H1 (cell line): ENCODE data around the gene NDUFS4. TPM values are rescaled to one million over a fixed set of nuclear protein-coding genes. Genes with fewer than 3 reads are reported as not detected.

Experiments used
- CTCF ChIA-PET: fragments of 300-600 bp; sonication (Branson Sonifier 250); formaldehyde crosslinking; loops from one replicate; lab custom pipeline; 2021; ENCODE audit not compliant: partially characterized antibody; lab: Charles Lee
- POLR2A ChIA-PET: fragments of 300-600 bp; sonication (Branson Sonifier 250); formaldehyde crosslinking; loops from one replicate; lab custom pipeline; 2021; ENCODE audit warnings: inconsistent platforms; ENCODE audit not compliant: partially characterized antibody; lab: Charles Lee
- DNase-seq, 2 experiments: peaks; one replicate each; pipeline versions ENCODE4 v3.0.0 to v3.0.0-alpha.2; 2010 to 2022; ENCODE audit warnings: low spot score in 2 of 2, low read depth in 1 of 2, mixed read lengths in 1 of 2
- FAIRE-seq: peaks from 2 replicates; lab custom pipeline; 2011; peaks lifted over from hg19 to GRCh38; lab: Jason Lieb, UNC
- H2AFZ ChIP-seq: 2 replicates; pipeline ENCODE4 v1.8.1; 2012; ENCODE audit warnings: low read length, inconsistent platforms
- H2AK5ac ChIP-seq: 2 replicates; pipeline ENCODE4 v1.6.1; 2013; ENCODE audit warnings: low read depth, low read length
- H2BK120ac ChIP-seq: replicated peaks from 2 replicates; pipeline ENCODE3; 2013; ENCODE audit warnings: low read depth, low read length, inconsistent platforms
- H2BK12ac ChIP-seq: 2 replicates; pipeline ENCODE4 v1.6.1; 2013; ENCODE audit warnings: low read depth, low read length
- H2BK15ac ChIP-seq: 2 replicates; pipeline ENCODE4 v1.6.1; 2013; ENCODE audit warnings: low read length
- H2BK20ac ChIP-seq: 2 replicates; pipeline ENCODE4 v1.6.1; 2013; ENCODE audit warnings: low read length
- H2BK5ac ChIP-seq: 2 replicates; pipeline ENCODE4 v1.6.1; 2013; ENCODE audit warnings: low read depth, low read length
- H3K14ac ChIP-seq: 2 replicates; pipeline ENCODE4 v1.6.1; 2013; ENCODE audit warnings: inconsistent platforms; ENCODE audit not compliant: insufficient read length
- H3K18ac ChIP-seq: 2 replicates; pipeline ENCODE4 v1.6.1; 2013; ENCODE audit warnings: low read length; ENCODE audit errors: extremely low read depth
- H3K23ac ChIP-seq: 2 replicates; pipeline ENCODE4 v1.6.1; 2013; ENCODE audit warnings: inconsistent platforms; ENCODE audit not compliant: insufficient read length
- H3K23me2 ChIP-seq: 2 replicates; pipeline ENCODE4 v1.6.1; 2013; ENCODE audit warnings: low read depth, low read length
- H3K27ac ChIP-seq: 2 replicates; pipeline ENCODE4 v1.6.1; 2011; ENCODE audit warnings: low read depth, low read length, inconsistent platforms
- H3K27me3 ChIP-seq, 4 experiments: replicated peaks in 1 of 4; 1 replicate in 1 of 4; 2 replicates in 3 of 4; pipeline versions ENCODE4 v1.6.1 to v1.8.1; 2011 to 2013; ENCODE audit warnings: low read length in 3 of 4, mild to moderate bottlenecking in 3 of 4, inconsistent platforms in 2 of 4, mixed read lengths in 2 of 4, moderate library complexity in 1 of 4; ENCODE audit not compliant: control insufficient read depth in 3 of 4, insufficient read depth in 3 of 4; ENCODE audit errors: extremely low read depth in 1 of 4
- H3K36me3 ChIP-seq, 4 experiments: 2 replicates each; pipeline versions ENCODE4 v1.6.1 to v1.8.1; 2011 to 2013; ENCODE audit warnings: mild to moderate bottlenecking in 4 of 4, low read length in 3 of 4, moderate library complexity in 2 of 4, control low read depth in 1 of 4, inconsistent platforms in 1 of 4; ENCODE audit not compliant: insufficient read depth in 4 of 4, control insufficient read depth in 2 of 4
- H3K4ac ChIP-seq: replicated peaks from 2 replicates; pipeline ENCODE3; 2013; ENCODE audit warnings: low read length, low read depth, mixed read lengths, inconsistent platforms; ENCODE audit not compliant: insufficient read length
- H3K4me1 ChIP-seq, 4 experiments: replicated peaks in 1 of 4; 1 replicate in 1 of 4; 2 replicates in 3 of 4; pipeline versions ENCODE4 v1.6.1 to v1.8.1; 2011 to 2013; ENCODE audit warnings: low read length in 3 of 4, inconsistent platforms in 2 of 4, mixed read lengths in 1 of 4; ENCODE audit not compliant: insufficient read depth in 4 of 4, control insufficient read depth in 3 of 4
- H3K4me2 ChIP-seq, 2 experiments: 2 replicates each; pipeline versions ENCODE4 v1.6.1 to v1.8.1; 2011 to 2013; ENCODE audit warnings: low read depth in 2 of 2, low read length in 2 of 2, control low read depth in 1 of 2, inconsistent platforms in 1 of 2, mild to moderate bottlenecking in 1 of 2; ENCODE audit not compliant: insufficient read depth in 1 of 2
- H3K4me3 ChIP-seq, 4 experiments: fragments of 200-600, 300-600 bp in 1 of 4; sonication (generic), shearing (Covaris generic), sonication (Bioruptor Twin) in 1 of 4; 2 replicates each; pipeline versions ENCODE4 v1.5.1 to v1.8.1; 2011 to 2016; ENCODE audit warnings: low read length in 4 of 4, low read depth in 3 of 4, control low read depth in 2 of 4, inconsistent platforms in 2 of 4, mild to moderate bottlenecking in 2 of 4, mixed read lengths in 1 of 4, moderate library complexity in 1 of 4; ENCODE audit not compliant: insufficient read depth in 2 of 4; ENCODE audit errors: extremely low read depth in 1 of 4
- H3K56ac ChIP-seq: replicated peaks from 2 replicates; pipeline ENCODE3; 2013; ENCODE audit warnings: low read depth, mild to moderate bottlenecking, mixed read lengths, low read length, inconsistent platforms; ENCODE audit not compliant: insufficient read length
- H3K79me1 ChIP-seq: 2 replicates; pipeline ENCODE4 v1.6.1; 2013; ENCODE audit warnings: low read depth, low read length, control low read depth
- H3K79me2 ChIP-seq, 2 experiments: 2 replicates each; pipeline versions ENCODE4 v1.6.1 to v1.8.1; 2012 to 2013; ENCODE audit warnings: low read length in 2 of 2, mild to moderate bottlenecking in 2 of 2, inconsistent platforms in 1 of 2; ENCODE audit not compliant: insufficient read depth in 2 of 2, control insufficient read depth in 1 of 2
- H3K9ac ChIP-seq, 4 experiments: replicated peaks in 1 of 4; 1 replicate in 1 of 4; 2 replicates in 3 of 4; pipeline versions ENCODE4 v1.6.1 to v1.8.1; 2011 to 2013; ENCODE audit warnings: low read depth in 3 of 4, low read length in 3 of 4, control low read depth in 2 of 4, mild to moderate bottlenecking in 2 of 4, moderate library complexity in 2 of 4, inconsistent platforms in 1 of 4; ENCODE audit errors: extremely low read depth in 1 of 4
- H3K9me3 ChIP-seq, 2 experiments: 2 replicates each; pipeline versions ENCODE4 v1.6.1 to v1.8.1; 2012 to 2013; ENCODE audit warnings: mild to moderate bottlenecking in 2 of 2, moderate library complexity in 2 of 2, control low read depth in 1 of 2, inconsistent platforms in 1 of 2, low read depth in 1 of 2, low read length in 1 of 2, mixed read lengths in 1 of 2; ENCODE audit not compliant: insufficient read depth in 2 of 2
- H4K20me1 ChIP-seq, 2 experiments: replicated peaks in 1 of 2; 2 replicates each; pipeline versions ENCODE3 to v1.8.1; 2011 to 2013; ENCODE audit warnings: inconsistent platforms in 2 of 2, low read length in 2 of 2, mild to moderate bottlenecking in 1 of 2; ENCODE audit not compliant: insufficient read depth in 2 of 2, control insufficient read depth in 1 of 2
- H4K5ac ChIP-seq: 2 replicates; pipeline ENCODE4 v1.6.1; 2013; ENCODE audit warnings: low read length, low read depth, mixed read lengths, inconsistent platforms; ENCODE audit not compliant: insufficient read length
- H4K8ac ChIP-seq: 2 replicates; pipeline ENCODE4 v1.8.0; 2013; ENCODE audit warnings: mild to moderate bottlenecking, moderate library complexity, low read length, inconsistent platforms; ENCODE audit not compliant: insufficient read depth; ENCODE audit errors: extremely low read depth
- H4K91ac ChIP-seq: replicated peaks from 2 replicates; pipeline ENCODE3; 2013; ENCODE audit warnings: low read length, mixed read lengths, inconsistent platforms; ENCODE audit not compliant: insufficient read length
- ATF3 ChIP-seq: IDR thresholded peaks from 2 replicates; pipeline ENCODE4 v1.6.1; 2011; ENCODE audit warnings: low read depth, mild to moderate bottlenecking, low read length; ENCODE audit not compliant: insufficient read depth
- BCL11A ChIP-seq, 2 experiments: IDR thresholded peaks; one replicate each; pipeline ENCODE4 v1.6.1; 2011; ENCODE audit warnings: low read depth in 2 of 2, low read length in 2 of 2, mild to moderate bottlenecking in 2 of 2
- BRCA1 ChIP-seq: IDR thresholded peaks from 2 replicates; pipeline ENCODE4 v1.6.1; 2012; ENCODE audit warnings: low read depth, low read length, improper control_type of control experiment
- CEBPB ChIP-seq: IDR thresholded peaks from 2 replicates; pipeline ENCODE4 v1.6.1; 2012; ENCODE audit warnings: low read depth, low read length
- CHD2 ChIP-seq: IDR thresholded peaks from 2 replicates; pipeline ENCODE4 v1.6.1; 2012; ENCODE audit warnings: low read length, improper control_type of control experiment
- EP300 ChIP-seq, 2 experiments: IDR thresholded peaks; 1 replicate in 1 of 2; 2 replicates in 1 of 2; pipeline ENCODE4 v1.6.1; 2011 to 2012; ENCODE audit warnings: low read depth in 2 of 2, low read length in 2 of 2, mild to moderate bottlenecking in 2 of 2, borderline replicate concordance in 1 of 2, inconsistent platforms in 1 of 2, moderate library complexity in 1 of 2
- EZH2 ChIP-seq: fragments of 200-600 bp; sonication (generic); IDR thresholded peaks from 2 replicates; pipeline ENCODE4 v1.7.1; 2012; ENCODE audit warnings: low read depth, mild to moderate bottlenecking, moderate library complexity, low read length, inconsistent platforms; ENCODE audit not compliant: severe bottlenecking
- HDAC6 ChIP-seq: IDR thresholded peaks from one replicate; pipeline ENCODE4 v1.7.1; 2012; ENCODE audit warnings: low read depth, mild to moderate bottlenecking, inconsistent platforms, low read length, moderate library complexity
- MAFK ChIP-seq: IDR thresholded peaks from 2 replicates; pipeline ENCODE4 v1.6.1; 2012; ENCODE audit warnings: low read depth, mild to moderate bottlenecking, improper control_type of control experiment, low read length
- PHF8 ChIP-seq: fragments of 200-600 bp; sonication (generic); conservative IDR thresholded peaks from 2 replicates; pipeline ENCODE4 v1.7.1; 2012; ENCODE audit warnings: low read depth, mild to moderate bottlenecking, inconsistent platforms, low read length, moderate library complexity
- SIN3A ChIP-seq, 2 experiments: IDR thresholded peaks in 1 of 2; conservative IDR thresholded peaks in 1 of 2; 2 replicates each; pipeline ENCODE4 v1.6.1; 2011 to 2012; ENCODE audit warnings: low read length in 2 of 2, improper control_type of control experiment in 1 of 2, low read depth in 1 of 2, mild to moderate bottlenecking in 1 of 2
- SRF ChIP-seq: IDR thresholded peaks from 2 replicates; pipeline ENCODE4 v1.6.1; 2011; ENCODE audit warnings: mild to moderate bottlenecking, low read depth, low read length, moderate library complexity
- TAF7 ChIP-seq: optimal IDR thresholded peaks from 2 replicates; pipeline ENCODE3; 2011; ENCODE audit warnings: low read depth, mild to moderate bottlenecking, inconsistent platforms, low read length, moderate library complexity, borderline replicate concordance
- WGBS, 2 experiments: shearing (Covaris generic) in 1 of 2; methylation state at CpG; one replicate each; pipeline versions ENCODE4 v1.1.6 to v1.1.7; 2013 to 2015; ENCODE audit warnings: low lambda C conversion rate in 2 of 2, mixed read lengths in 2 of 2, inconsistent platforms in 1 of 2, low coverage in 1 of 2, missing lambda C conversion rate in 1 of 2; ENCODE audit not compliant: insufficient replicate concordance in 2 of 2, insufficient coverage in 1 of 2, insufficient read length in 1 of 2; ENCODE audit errors: extremely low coverage in 1 of 2, missing lambda C conversion rate in 1 of 2; 5-methylcytosine and 5-hydroxymethylcytosine counted together
- polyA plus RNA-seq, 7 experiments: library from polyadenylated mRNA; depleted of rRNA in 3 of 7; stranded (reverse) in 5 of 7; unstranded in 2 of 7; fragments of >200 nt in 5 of 7; fragments of 200-250 nt in 2 of 7; gene quantifications; 1 replicate in 5 of 7; 2 replicates in 1 of 7; 4 replicates in 1 of 7; pipeline versions ENCODE4 v1.2.1 to v1.2.3, GENCODE V29; 2011 to 2013; ENCODE audit warnings: missing spikeins in 2 of 7, mixed read lengths in 2 of 7
- total RNA-seq: library from RNA; stranded (reverse); fragmentation: NEBNext Ultra II Directional; extraction: Animal tissue kit (Norgen Biotek cat#: 25700); gene quantifications from 2 replicates; pipeline ENCODE4 v1.2.1, GENCODE V29; 2021

The NDUFS4 gene
- total and polyA plus RNA-seq, 2 of the 8 experiments (the other 6 are each of a cell fraction or from before 2014, with no cell fraction given): 74.6 to 75.9 TPM

GRCh38 chr5:53580547-53580946, 20.1 kb downstream of the NDUFS4 start:
- no peak overlapping the region for H4K8ac ChIP-seq
- 88 to 100% methylated on average over 2 to 7 of the region's 7 CpGs for WGBS, 2 experiments
- CTCF ChIA-PET: no interaction called here
- H3K79me2 ChIP-seq: peaks cover 7 to 88% of the 10 kb centered on the region in 2 experiments
- no peak overlapping the region for H3K4me2 ChIP-seq
- H4K91ac ChIP-seq: no peak overlapping the region
- H3K23ac ChIP-seq: no peak overlapping the region
- H3K23me2 ChIP-seq: no peaks in the 10 kb centered on the region; the same call in 1 of the 2 replicates
- H3K27me3 ChIP-seq: no peaks in the 10 kb centered on the region
- no peak overlapping the region for H3K9ac ChIP-seq
- H2BK120ac ChIP-seq: no peak overlapping the region
- H3K4me1 ChIP-seq: no peaks in the 10 kb centered on the region
- peaks cover 0 to 2% of the 10 kb centered on the region in 2 experiments for H4K20me1 ChIP-seq
- H3K18ac ChIP-seq: no peak overlapping the region
- H3K79me1 ChIP-seq: peaks cover 5% of the 10 kb centered on the region
- no peaks in the 10 kb centered on the region for H3K9me3 ChIP-seq
- H4K5ac ChIP-seq: no peak overlapping the region
- H2BK20ac ChIP-seq: no peak overlapping the region
- no peak overlapping the region for H3K4ac ChIP-seq
- no peak overlapping the region for H3K14ac ChIP-seq
- no peak overlapping the region for H2BK15ac ChIP-seq
- FAIRE-seq: no peak
- no peak overlapping the region for H2AFZ ChIP-seq
- no peak overlapping the region for H3K4me3 ChIP-seq
- POLR2A ChIA-PET: no interaction called here
- no peak overlapping the region for H3K56ac ChIP-seq
- no peaks in the 10 kb centered on the region for H3K36me3 ChIP-seq
- no peak overlapping the region for H2AK5ac ChIP-seq
- DNase-seq: no peak
- H2BK12ac ChIP-seq: no peak overlapping the region
- H3K27ac ChIP-seq: no peak overlapping the region
- no peak overlapping the region for H2BK5ac ChIP-seq
- TF ChIP-seq BCL11A (IDR thresholded peaks at IDR 0.05; ENCODE audit: low read depth in 2 of 2, low read length in 2 of 2): no peak
- no peak for TF ChIP-seq SRF
- TF ChIP-seq SIN3A (conservative IDR thresholded peaks at IDR 0.05 in 1 of 2, IDR thresholded peaks at IDR 0.05 in 1 of 2; ENCODE audit: low read depth in 1 of 2, low read length in 2 of 2): no peak
- TF ChIP-seq BRCA1: no peak
- TF ChIP-seq MAFK: no peak
- no peak for TF ChIP-seq EP300 (IDR thresholded peaks at IDR 0.05; ENCODE audit: borderline replicate concordance in 1 of 2, low read depth in 2 of 2, low read length in 2 of 2)
- TF ChIP-seq HDAC6: no peak
- no peak for TF ChIP-seq PHF8
- no peak for TF ChIP-seq TAF7
- no peak for TF ChIP-seq CHD2
- no peak for TF ChIP-seq CEBPB
- TF ChIP-seq ATF3: no peak
- no peak for TF ChIP-seq EZH2
